ENCODE measurements around the gene ZBTB38. TPM values are rescaled to one million over a fixed set of nuclear protein-coding genes. Genes with fewer than 3 reads are reported as not detected.
A peak's percentile ranks its signal among the peaks of the same experiment; 100 is the strongest.

ZBTB38 gene
- polyA plus RNA-seq, 1 donor from 2014 or later = 18.7 TPM

DNA sequence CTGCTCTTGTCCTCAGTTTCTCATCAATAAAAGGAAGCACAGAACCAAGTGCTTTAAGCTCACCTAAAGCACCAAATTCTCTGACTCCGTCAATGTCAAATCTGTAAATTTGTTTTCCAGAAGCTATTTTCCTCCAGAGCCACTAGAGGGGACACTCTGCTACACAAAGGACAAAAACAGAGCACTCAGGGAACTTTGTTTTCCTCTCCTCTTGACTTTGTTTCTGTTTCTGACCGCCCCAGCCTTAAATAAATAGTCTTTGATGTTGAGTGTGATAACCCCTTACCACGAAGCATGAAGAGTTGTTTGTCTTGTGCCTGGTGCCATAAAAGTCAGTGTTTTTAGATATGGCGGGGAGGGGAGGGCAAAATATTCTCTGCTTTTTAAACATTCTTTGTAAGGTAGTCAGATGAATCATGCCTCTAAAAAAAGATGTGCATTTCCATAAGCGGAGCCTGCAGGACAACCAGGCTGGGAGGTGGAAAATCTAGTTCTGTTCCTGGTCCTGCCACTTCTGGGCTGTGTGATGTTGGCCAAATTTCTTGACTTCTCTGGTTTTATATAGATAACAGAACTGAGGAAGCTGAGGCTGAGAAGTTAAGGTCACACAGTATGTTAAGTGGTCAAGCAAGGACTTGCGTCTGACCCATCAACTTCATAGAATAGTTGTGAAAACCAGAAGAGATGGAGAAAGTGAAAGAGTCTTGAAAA, 7.3 kb upstream of the ZBTB38 start:
- TF ChIP-seq MXI1 (conservative IDR thresholded peaks at IDR 0.05; ENCODE audit: poor library complexity, severe bottlenecking) (no peak), RAD21 (conservative IDR thresholded peaks at IDR 0.05) (peak; percentile 63), SMC3 (conservative IDR thresholded peaks at IDR 0.05; ENCODE audit: poor library complexity) (peak; percentile 56), EZH2 (IDR thresholded peaks at IDR 0.05; ENCODE audit: borderline replicate concordance, insufficient read depth, low read length, poor library complexity, severe bottlenecking) (no peak), EP300 (conservative IDR thresholded peaks at IDR 0.05; ENCODE audit: poor library complexity, severe bottlenecking) (no peak), TAF1 (IDR thresholded peaks at IDR 0.05; ENCODE audit: low read depth) (no peak), POLR2AphosphoS5 (IDR thresholded peaks at IDR 0.05) (no peak)
- TF ChIP-seq, protein P1, sequence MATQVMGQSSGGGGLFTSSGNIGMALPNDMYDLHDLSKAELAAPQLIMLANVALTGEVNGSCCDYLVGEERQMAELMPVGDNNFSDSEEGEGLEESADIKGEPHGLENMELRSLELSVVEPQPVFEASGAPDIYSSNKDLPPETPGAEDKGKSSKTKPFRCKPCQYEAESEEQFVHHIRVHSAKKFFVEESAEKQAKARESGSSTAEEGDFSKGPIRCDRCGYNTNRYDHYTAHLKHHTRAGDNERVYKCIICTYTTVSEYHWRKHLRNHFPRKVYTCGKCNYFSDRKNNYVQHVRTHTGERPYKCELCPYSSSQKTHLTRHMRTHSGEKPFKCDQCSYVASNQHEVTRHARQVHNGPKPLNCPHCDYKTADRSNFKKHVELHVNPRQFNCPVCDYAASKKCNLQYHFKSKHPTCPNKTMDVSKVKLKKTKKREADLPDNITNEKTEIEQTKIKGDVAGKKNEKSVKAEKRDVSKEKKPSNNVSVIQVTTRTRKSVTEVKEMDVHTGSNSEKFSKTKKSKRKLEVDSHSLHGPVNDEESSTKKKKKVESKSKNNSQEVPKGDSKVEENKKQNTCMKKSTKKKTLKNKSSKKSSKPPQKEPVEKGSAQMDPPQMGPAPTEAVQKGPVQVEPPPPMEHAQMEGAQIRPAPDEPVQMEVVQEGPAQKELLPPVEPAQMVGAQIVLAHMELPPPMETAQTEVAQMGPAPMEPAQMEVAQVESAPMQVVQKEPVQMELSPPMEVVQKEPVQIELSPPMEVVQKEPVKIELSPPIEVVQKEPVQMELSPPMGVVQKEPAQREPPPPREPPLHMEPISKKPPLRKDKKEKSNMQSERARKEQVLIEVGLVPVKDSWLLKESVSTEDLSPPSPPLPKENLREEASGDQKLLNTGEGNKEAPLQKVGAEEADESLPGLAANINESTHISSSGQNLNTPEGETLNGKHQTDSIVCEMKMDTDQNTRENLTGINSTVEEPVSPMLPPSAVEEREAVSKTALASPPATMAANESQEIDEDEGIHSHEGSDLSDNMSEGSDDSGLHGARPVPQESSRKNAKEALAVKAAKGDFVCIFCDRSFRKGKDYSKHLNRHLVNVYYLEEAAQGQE (IDR thresholded peaks at IDR 0.05; ENCODE audit: borderline replicate concordance) = no peak
- TF ChIP-seq, protein P2, sequence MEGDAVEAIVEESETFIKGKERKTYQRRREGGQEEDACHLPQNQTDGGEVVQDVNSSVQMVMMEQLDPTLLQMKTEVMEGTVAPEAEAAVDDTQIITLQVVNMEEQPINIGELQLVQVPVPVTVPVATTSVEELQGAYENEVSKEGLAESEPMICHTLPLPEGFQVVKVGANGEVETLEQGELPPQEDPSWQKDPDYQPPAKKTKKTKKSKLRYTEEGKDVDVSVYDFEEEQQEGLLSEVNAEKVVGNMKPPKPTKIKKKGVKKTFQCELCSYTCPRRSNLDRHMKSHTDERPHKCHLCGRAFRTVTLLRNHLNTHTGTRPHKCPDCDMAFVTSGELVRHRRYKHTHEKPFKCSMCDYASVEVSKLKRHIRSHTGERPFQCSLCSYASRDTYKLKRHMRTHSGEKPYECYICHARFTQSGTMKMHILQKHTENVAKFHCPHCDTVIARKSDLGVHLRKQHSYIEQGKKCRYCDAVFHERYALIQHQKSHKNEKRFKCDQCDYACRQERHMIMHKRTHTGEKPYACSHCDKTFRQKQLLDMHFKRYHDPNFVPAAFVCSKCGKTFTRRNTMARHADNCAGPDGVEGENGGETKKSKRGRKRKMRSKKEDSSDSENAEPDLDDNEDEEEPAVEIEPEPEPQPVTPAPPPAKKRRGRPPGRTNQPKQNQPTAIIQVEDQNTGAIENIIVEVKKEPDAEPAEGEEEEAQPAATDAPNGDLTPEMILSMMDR (IDR thresholded peaks at IDR 0.05; ENCODE audit: poor library complexity, severe bottlenecking) = peak; percentile 62
- H3K27me3 ChIP-seq (ENCODE audit: insufficient read depth, low read depth, low read length) = no peaks in the 10 kb centered on the region
- H3K9me3 ChIP-seq (ENCODE audit: low read length) = no peaks in the 10 kb centered on the region
- no peak overlapping the region for H3K4me3 ChIP-seq (ENCODE audit: low read length)
- no peaks in the 10 kb centered on the region for H3K79me2 ChIP-seq (replicated peaks; ENCODE audit: insufficient read depth, low read length)
- H3F3A ChIP-seq (ENCODE audit: insufficient read depth, low read length, poor library complexity, severe bottlenecking) = no peaks in the 10 kb centered on the region
- no peaks in the 10 kb centered on the region for H4K20me1 ChIP-seq (ENCODE audit: insufficient read depth)
- no peaks in the 10 kb centered on the region for H3K9me2 ChIP-seq (ENCODE audit: insufficient read depth, low read length)
- no peak overlapping the region for H3K27ac ChIP-seq (ENCODE audit: low read length)
- no peak overlapping the region for H3K4me2 ChIP-seq (ENCODE audit: low read length)
- no peak overlapping the region for H3K9ac ChIP-seq (ENCODE audit: low read length)
- no peaks in the 10 kb centered on the region for H3K36me3 ChIP-seq (ENCODE audit: insufficient read depth, low read length)
- no peak overlapping the region for H2AFZ ChIP-seq (ENCODE audit: low read depth, low read length)

DNA sequence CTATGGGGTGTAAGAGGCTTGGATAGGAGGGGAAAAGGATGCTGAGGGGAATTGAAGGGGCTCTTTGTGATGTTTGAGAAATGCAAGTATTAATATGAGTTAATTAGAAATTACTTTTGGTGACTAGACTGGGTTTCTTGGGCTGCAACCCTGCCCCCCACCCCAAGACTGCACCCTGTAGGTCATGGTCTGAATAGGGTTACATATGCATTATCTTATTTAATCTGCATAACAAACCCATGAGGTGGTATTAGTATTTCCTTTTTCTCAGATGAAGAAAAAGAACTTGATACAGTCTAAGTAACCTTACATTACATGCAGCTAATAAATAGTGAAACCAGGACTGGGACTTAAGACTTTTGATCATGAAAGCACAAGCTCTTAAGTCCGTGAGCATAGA, 5.6 kb upstream of the ZBTB38 start:
- TF ChIP-seq, protein P1 (IDR thresholded peaks at IDR 0.05; ENCODE audit: borderline replicate concordance) = no peak
- H3K4me3 ChIP-seq (ENCODE audit: low read length) = no peak overlapping the region
- H3K9ac ChIP-seq (ENCODE audit: low read length) = no peak overlapping the region
- no peaks in the 10 kb centered on the region for H3K9me3 ChIP-seq (ENCODE audit: low read length)
- no peak overlapping the region for H3K4me2 ChIP-seq (ENCODE audit: low read length)
- no peaks in the 10 kb centered on the region for H3K79me2 ChIP-seq (replicated peaks; ENCODE audit: insufficient read depth, low read length)
- no peaks in the 10 kb centered on the region for H3F3A ChIP-seq (ENCODE audit: insufficient read depth, low read length, poor library complexity, severe bottlenecking)
- H3K27me3 ChIP-seq (ENCODE audit: insufficient read depth, low read depth, low read length) = no peaks in the 10 kb centered on the region
- no peaks in the 10 kb centered on the region for H4K20me1 ChIP-seq (ENCODE audit: insufficient read depth)
- H2AFZ ChIP-seq (ENCODE audit: low read depth, low read length) = no peak overlapping the region
- H3K9me2 ChIP-seq (ENCODE audit: insufficient read depth, low read length) = no peaks in the 10 kb centered on the region
- H3K36me3 ChIP-seq (ENCODE audit: insufficient read depth, low read length) = no peaks in the 10 kb centered on the region
- no peak overlapping the region for H3K27ac ChIP-seq (ENCODE audit: low read length)

Measured in neural cell (in vitro differentiated cells).